ENCODE measurements around the gene PRRX2.

The PRRX2 gene

GRCh38 chr9:129749575-129749974, 84.1 kb downstream of the PRRX2 start:
- no peak for DNase-seq (ENCODE audit: low read depth)
- TF ChIP-seq, protein P1, sequence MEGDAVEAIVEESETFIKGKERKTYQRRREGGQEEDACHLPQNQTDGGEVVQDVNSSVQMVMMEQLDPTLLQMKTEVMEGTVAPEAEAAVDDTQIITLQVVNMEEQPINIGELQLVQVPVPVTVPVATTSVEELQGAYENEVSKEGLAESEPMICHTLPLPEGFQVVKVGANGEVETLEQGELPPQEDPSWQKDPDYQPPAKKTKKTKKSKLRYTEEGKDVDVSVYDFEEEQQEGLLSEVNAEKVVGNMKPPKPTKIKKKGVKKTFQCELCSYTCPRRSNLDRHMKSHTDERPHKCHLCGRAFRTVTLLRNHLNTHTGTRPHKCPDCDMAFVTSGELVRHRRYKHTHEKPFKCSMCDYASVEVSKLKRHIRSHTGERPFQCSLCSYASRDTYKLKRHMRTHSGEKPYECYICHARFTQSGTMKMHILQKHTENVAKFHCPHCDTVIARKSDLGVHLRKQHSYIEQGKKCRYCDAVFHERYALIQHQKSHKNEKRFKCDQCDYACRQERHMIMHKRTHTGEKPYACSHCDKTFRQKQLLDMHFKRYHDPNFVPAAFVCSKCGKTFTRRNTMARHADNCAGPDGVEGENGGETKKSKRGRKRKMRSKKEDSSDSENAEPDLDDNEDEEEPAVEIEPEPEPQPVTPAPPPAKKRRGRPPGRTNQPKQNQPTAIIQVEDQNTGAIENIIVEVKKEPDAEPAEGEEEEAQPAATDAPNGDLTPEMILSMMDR (IDR thresholded peaks at IDR 0.05; ENCODE audit: low read depth, low read length, missing control alignments), result no peak
- no peak overlapping the region for H3K4me3 ChIP-seq (ENCODE audit: low read depth, low read length)
- in situ Hi-C loops (cut with HindIII; ENCODE audit: low sequenced_read_pairs), result no loop called here

GRCh38 chr9:129750013-129750638, 84.7 kb downstream of the PRRX2 start:
- TF ChIP-seq, protein P1 (IDR thresholded peaks at IDR 0.05; ENCODE audit: low read depth, low read length, missing control alignments), result no peak
- H3K4me3 ChIP-seq (ENCODE audit: low read depth, low read length), result no peak overlapping the region
- no peak for DNase-seq (ENCODE audit: low read depth)
- in situ Hi-C loops (cut with HindIII; ENCODE audit: low sequenced_read_pairs), result no loop called here

- TF ChIP-seq, protein P1 (IDR thresholded peaks at IDR 0.05; ENCODE audit: low read depth, low read length, missing control alignments), result no peak
- in situ Hi-C loops (cut with HindIII; ENCODE audit: low sequenced_read_pairs), result no loop called here
- H3K4me3 ChIP-seq (ENCODE audit: low read depth, low read length), result peak overlapping the region; percentile 39
- DNase-seq (ENCODE audit: low read depth), result no peak
These were observed 86.7 kb downstream of the PRRX2 start for GRCh38 chr9:129751841-129752801.

GRCh38 chr9:129752900-129753729, 87.7 kb downstream of the PRRX2 start, which contains the start of gene PTGES:
Gene PTGES (minus strand): TSS chr9:129753042. CDS start chr9:129753012, 30 bp downstream.
- peak within 1 kb of the TSS; percentile 39 for H3K4me3 ChIP-seq (ENCODE audit: low read depth, low read length)
- in situ Hi-C loops (cut with HindIII; ENCODE audit: low sequenced_read_pairs), result no loop called here
- peak; percentile 39 for DNase-seq (ENCODE audit: low read depth)
- TF ChIP-seq, protein P1 (IDR thresholded peaks at IDR 0.05; ENCODE audit: low read depth, low read length, missing control alignments), result no peak

DNA sequence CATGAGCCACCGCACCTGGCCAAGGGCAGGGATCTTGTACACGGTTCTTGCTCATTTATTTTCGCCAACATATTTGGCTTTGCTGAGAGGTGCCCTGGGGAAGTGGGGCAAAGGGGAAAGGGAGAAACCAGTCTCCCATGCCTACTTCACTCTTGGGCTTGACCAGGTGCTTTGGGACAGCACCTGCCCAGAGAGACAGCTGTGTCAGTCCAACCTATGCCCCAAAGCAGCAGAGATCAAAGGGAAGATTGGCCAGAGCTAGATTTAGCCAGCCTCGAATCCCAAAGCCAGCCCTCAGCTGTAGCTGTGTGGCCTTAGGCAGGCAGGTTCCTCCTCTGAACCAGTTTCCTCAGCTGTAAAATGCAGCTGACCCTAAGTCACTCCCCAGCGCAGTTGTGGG, 89.7 kb downstream of the PRRX2 start:
- in situ Hi-C loops (cut with HindIII; ENCODE audit: low sequenced_read_pairs), result no loop called here
- DNase-seq (ENCODE audit: low read depth), result no peak
- TF ChIP-seq, protein P1 (IDR thresholded peaks at IDR 0.05; ENCODE audit: low read depth, low read length, missing control alignments), result no peak

DNA sequence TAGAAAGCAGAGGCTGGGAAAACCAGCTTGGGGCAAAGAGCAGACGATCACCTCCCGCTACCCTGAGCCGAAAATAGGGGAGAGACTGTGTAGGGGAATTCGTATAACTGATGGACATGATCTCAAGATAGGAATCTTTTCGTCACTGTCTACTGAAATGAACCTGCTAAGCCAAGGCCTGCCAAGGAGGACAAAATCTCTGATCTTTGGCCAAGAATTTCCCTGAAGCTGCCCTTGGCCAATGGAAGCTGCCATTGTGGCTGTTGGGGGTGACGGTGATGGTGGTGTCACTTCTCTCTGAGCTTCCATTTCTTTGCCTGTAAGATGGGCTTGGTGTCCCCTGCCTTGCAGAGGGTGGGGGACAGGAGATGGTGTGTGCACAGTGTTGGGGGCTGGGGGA, 90.7 kb downstream of the PRRX2 start:
- in situ Hi-C loops (cut with HindIII; ENCODE audit: low sequenced_read_pairs), result no loop called here
- no peak for DNase-seq (ENCODE audit: low read depth)
- TF ChIP-seq, protein P1 (IDR thresholded peaks at IDR 0.05; ENCODE audit: low read depth, low read length, missing control alignments), result no peak
- H3K4me3 ChIP-seq (ENCODE audit: low read depth, low read length), result no peak overlapping the region

More for the DNA sequence above, 89.7 kb downstream of the PRRX2 start:
- no peak overlapping the region for H3K4me3 ChIP-seq (ENCODE audit: low read depth, low read length)
